ENCODE data around the gene SBK1.
"Not testable (repeated sequence)": the region's sequence is repeated elsewhere in the genome, so short reads cannot be mapped to it uniquely, and the experiment has no call there.

Gene SBK1

DNA sequence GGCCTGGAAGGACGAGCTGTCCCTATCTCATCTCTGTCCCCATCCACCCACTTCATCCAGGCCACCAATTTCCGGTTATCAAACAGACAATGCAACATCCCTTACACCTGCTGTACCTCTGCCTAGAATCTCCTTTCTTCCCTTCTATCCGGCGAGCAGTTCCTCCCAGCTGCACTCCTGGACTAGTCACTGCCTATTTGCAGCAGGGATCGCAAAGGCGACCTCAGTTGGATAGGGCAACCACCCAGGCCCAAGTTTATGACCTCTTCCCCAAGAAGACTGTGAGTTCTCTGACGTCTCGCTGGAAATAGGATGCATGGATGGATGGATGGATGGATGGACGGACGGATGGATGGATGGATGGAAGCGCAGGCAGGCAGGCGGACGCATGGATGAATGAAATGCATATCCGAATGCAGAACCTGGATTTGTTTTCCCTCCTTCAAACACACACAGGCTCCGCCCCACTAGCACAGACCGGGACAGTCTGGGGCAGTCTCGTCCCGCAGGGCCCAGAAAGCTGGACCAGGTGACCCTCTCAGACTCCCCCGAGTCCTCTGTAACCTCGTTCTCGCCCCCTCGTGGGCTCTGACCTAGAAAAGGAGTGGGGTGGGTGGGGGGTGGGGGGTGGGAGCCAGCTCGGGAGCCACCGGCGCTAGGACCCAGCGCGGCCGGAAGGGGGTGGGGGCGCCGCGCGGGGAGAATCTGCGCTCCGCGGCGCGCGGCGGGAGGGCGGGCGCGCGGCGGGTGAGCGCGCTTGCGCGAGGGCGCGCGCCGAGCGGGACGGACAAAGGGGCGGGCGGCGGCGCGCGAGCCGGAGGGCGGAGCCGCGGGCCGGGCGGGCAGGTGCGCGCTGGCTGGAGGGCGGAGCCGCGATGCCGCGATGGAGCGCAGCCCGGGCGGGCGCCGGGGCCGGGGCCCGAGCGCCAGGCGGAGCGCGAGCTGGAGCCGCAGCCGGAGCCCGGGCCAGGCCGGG is at the start of gene SBK1:
Gene SBK1, plus strand, starts transcription at position 875 of the 976 bp plus-strand sequence. CDS start 24,867 bp downstream, outside the sequence.
- DNase-seq: peak; percentile 37

DNA sequence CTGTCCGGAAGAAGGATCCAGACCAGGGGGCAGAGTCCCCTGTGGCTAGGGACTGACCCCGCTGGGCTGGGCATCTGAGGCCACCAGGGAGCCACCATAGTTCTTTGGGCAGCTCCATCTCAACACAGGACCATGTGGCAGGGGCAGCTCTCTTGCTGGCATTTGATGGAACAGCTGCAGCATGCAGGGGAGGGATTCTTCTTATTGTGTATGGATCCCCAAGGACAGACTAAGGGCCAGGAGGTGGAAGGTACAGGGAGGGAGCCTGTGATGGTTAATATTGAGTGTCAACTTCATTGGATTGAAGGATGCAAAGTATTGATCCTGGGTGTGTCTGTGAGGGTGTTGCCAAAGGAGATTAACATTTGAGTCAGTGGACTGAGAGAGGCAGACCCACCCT is 42.8 kb upstream of the SBK1 start:
- not testable (repeated sequence) for DNase-seq

DNA sequence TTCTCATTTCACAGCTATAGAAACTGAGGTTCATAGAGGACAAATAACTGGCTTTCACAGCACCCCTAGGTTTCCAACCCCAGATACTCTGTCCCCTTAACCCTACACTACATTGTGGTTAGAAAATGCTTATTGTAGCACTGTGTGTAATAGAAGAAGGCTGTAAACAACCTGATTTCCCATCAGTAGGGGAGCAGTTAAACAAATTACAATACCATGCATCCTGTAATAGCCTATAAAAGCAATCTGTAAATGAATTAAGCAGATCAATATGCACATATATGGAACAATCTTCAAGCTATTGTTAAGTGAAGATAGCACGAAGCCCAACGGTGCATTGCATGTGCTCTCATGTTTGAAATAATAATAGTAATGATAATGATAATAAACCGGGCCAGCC is 41.3 kb upstream of the SBK1 start:
- no peak for DNase-seq

DNA sequence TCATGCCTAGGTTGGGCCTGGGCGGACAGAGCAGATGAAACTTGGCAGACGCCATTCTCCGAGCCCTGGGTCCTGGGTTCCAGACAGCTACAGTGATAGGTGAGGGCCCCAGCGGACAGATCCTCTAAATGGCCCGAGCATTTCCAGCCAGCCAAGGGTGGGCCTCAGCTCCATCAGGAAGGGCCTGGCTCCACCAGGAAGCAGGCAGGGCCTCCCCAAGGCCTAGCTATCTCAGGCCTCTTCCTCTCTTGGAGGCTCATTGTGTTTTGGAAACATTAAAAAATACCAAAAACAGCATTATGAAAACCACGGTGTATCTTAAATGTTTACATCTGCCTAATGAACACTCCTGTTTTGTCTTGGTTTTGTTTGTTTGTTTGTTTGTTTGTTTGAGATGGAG is 38.2 kb upstream of the SBK1 start:
- no peak for DNase-seq

DNA sequence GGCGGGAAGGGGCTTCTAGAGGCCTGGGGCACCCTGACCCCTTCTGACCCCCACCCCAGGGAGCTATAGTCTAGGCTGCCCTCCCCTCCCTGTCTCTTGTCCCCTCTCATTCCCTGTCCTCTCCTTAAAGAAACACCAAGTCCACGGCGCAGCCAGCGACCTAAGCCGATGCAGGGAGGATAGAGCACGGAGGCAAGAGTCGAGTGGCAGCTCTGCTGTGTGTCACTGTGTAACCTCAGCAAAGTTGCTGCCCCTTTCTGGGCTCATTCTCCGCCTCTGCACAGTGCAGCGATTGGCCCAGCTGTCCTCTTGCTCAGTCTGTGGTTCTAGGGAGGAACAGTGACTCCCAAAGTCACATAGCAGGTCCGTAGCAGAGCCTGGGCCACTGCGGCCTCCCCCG is 36.5 kb upstream of the SBK1 start:
- DNase-seq: no peak

DNA sequence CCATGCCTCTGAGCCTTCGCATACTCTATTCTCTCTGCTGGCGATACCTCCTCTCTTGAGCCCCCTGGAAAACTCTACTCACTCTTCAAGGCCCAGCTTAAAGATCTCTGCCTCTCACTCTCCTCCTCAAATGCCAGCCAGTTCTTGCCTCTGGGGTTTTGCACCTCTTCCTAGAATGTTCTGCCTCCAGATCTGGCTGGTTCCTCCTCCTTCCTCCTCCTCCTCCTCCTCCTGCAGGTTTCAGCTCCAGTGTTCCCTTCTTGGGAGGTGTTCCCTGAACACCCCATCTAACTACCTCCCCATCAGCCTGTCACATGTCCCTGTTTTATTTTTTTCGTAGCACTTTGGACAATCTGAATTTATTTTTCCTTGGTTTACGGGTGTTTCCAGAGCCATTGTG is 35.1 kb upstream of the SBK1 start:
- no peak for DNase-seq

- no peak for DNase-seq
Observed at GRCh38 chr16:28258567-28258966, 33.8 kb upstream of the SBK1 start.

DNA sequence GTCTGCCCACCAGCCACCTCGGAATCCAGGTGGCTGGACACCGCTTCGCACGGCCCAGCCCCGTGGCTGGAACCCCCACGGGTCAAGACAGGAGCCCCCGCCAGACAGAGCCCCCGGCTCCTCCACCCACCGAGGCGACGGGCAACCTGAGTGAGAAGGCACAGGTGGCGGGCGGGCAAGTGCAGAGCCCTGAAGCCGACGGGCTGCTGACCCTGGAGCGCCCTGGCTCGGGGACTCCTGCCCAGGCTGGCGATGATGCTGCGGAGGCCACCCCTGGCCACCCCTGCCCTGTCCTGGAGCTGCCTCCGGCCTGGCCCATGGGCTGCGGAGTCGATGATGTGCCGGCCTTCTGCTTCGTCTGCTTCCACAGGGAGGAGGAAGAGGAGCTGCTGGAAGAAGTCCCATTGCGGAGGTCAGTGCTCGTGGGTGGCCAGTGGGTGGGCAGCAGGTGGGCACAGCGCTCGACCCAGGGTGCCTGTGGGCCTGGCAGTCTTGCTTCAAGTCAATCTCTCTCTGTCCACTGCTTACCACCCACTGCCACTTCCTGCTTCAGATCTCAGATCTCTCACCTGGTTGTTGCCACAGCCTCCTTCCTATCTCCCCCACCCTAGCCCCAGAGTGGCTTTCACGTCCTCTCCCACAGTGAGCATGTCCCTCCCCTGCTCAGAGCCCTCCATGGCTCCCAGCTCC is 33.1 kb upstream of the SBK1 start:
- no peak for DNase-seq

- no peak for DNase-seq
Observed at GRCh38 chr16:28259781-28260150, 32.6 kb upstream of the SBK1 start.

- DNase-seq: no peak
Observed at GRCh38 chr16:28260193-28260592, 32.1 kb upstream of the SBK1 start.

- DNase-seq: no peak
Observed at GRCh38 chr16:28261942-28262341, 30.4 kb upstream of the SBK1 start.

DNA sequence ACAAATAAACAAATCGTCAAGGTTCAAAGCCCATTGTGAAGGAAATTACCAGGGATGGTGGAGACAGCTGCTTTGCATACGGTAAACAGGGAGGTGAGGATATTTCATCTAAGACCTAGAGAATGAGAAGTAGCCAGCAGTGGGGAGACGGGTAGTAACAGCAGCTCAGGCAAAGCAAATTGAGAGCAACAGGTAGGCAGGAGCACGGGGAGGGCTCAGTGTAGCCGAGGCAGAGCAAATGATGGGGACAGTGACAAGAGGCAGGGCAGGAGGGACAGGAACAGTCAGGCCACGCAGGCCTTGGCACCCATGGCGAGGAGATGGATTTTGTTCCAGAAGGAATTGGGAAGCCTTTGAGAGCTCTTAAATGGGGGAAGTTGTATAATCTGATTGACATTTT is 29.0 kb upstream of the SBK1 start:
- DNase-seq: no peak

DNA sequence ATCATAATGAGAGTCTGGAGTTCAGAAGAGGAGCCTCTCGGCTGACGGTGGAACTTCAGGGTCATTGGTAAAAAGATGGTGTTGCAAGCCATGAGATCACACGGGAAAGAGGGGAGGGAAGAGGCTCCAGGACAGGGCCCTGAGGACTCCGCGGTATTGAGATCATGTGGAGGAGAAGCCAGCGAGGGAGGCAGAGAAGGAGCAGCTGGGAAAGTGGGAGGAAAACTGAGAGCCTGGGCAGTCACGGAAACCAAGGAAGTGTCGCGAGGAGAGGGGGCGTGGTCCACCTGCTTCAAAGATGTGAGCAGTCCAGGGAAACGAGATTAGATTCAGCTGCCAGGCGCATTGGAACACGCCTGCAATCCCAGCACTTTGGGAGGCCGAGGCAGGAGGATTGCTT is 27.7 kb upstream of the SBK1 start:
- DNase-seq: peak; percentile 5

- no peak for DNase-seq
Observed at GRCh38 chr16:28265822-28266221, 26.5 kb upstream of the SBK1 start.

DNA sequence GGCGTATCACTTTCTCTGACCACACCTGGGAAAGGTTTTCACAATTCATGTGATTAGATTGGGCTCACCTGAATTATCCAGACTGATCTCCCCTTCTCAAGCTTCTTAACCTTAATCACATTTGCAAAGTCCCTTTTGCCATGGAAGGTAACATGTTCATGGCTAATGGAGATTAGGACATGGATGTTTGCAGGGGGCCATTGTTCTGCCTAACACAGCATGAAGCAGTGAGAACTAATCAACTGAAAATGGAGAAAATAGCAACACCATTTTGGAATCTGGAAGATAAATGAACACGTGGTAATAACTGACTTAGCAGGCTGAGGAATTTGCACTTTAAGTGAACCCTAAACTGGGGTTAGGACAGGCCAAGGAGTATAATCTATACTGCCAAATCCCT is 25.0 kb upstream of the SBK1 start:
- DNase-seq: no peak

GRCh38 chr16:28273511-28273910 is 18.8 kb upstream of the SBK1 start:
- no peak for DNase-seq

GRCh38 chr16:28274676-28275075 is 17.6 kb upstream of the SBK1 start:
- no peak for DNase-seq

DNA sequence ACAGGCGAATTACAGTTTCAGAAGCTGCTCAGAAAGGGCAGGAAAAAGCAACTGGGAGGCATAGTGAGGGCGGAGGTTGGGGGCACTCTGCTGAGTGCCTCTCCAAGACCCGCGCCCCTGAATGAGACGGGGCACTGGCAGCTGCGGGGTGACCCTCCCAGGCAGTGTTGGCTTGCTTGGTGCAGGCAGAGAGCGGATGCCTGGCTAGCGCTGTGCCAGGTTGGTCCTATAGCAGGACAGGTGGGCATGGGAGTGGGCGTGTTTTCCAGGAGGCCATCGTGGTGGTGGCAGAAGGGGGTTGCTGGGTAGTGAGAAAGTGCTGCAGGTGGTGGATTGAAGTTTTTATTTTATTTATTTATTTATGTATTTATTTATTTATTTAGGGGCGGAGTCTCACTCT is 16.0 kb upstream of the SBK1 start:
- no peak for DNase-seq

GRCh38 chr16:28277537-28278388 is 14.6 kb upstream of the SBK1 start:
- DNase-seq: peak; percentile 52

GRCh38 chr16:28279006-28279405 is 13.3 kb upstream of the SBK1 start:
- DNase-seq: no peak

GRCh38 chr16:28280881-28281836 is 11.2 kb upstream of the SBK1 start:
- DNase-seq: no peak

- no peak for DNase-seq
Observed at GRCh38 chr16:28282045-28282444, 10.3 kb upstream of the SBK1 start.
